SU-DHL-6 (cell line): ENCODE measurements around the gene PDGFA.

ENCODE experiments used
- H2AFZ ChIP-seq: fragments of 200-600 bp; sonication (generic); 2 replicates; pipeline ENCODE4 v1.6.1; 2014; ENCODE audit warnings: low read depth, mild to moderate bottlenecking, moderate library complexity, mixed read lengths, antibody characterized with exemption, low read length; ENCODE audit not compliant: severe bottlenecking
- H3F3A ChIP-seq: fragments of 200-600 bp; shearing (Covaris generic); 2 replicates; pipeline ENCODE4 v1.6.0; 2016; ENCODE audit warnings: antibody characterized with exemption, mild to moderate bottlenecking; ENCODE audit not compliant: insufficient read depth
- H3K27ac ChIP-seq: fragments of 200-600 bp; sonication (generic); 2 replicates; pipeline ENCODE4 v1.5.1; 2016; ENCODE audit warnings: low read depth, mild to moderate bottlenecking, low read length, moderate library complexity, mixed read lengths
- H3K27me3 ChIP-seq: fragments of 200-600 bp; sonication (generic), shearing (Covaris generic); 2 replicates; pipeline ENCODE4 v1.6.0; 2014; ENCODE audit warnings: mild to moderate bottlenecking, low read length
- H3K36me3 ChIP-seq: fragments of 200-600 bp; sonication (generic); 2 replicates; pipeline ENCODE4 v1.6.1; 2014; ENCODE audit warnings: mild to moderate bottlenecking, low read length, mixed read lengths
- H3K4me2 ChIP-seq: fragments of 300-600, 200-600 bp; shearing (Covaris generic), sonication (generic); 2 replicates; pipeline ENCODE4 v1.6.0; 2014; ENCODE audit warnings: low read length, low read depth, mild to moderate bottlenecking; ENCODE audit not compliant: poor library complexity, severe bottlenecking
- H3K4me3 ChIP-seq: fragments of 200-600 bp; sonication (generic); 2 replicates; pipeline ENCODE4 v1.5.1; 2014; ENCODE audit warnings: antibody characterized with exemption, low read length, mild to moderate bottlenecking, mixed read lengths; ENCODE audit not compliant: insufficient read depth, poor library complexity, severe bottlenecking
- H3K79me2 ChIP-seq: fragments of 200-600 bp; sonication (generic); 2 replicates; pipeline ENCODE4 v1.6.1; 2014; ENCODE audit warnings: mild to moderate bottlenecking, low read length, moderate library complexity; ENCODE audit not compliant: insufficient read depth
- H3K9ac ChIP-seq: fragments of 200-600 bp; sonication (generic); 2 replicates; pipeline ENCODE4 v1.7.0; 2014; ENCODE audit warnings: mild to moderate bottlenecking, low read length
- H3K9me2 ChIP-seq: fragments of 200-600 bp; sonication (generic); replicated peaks from 2 replicates; pipeline ENCODE4 v1.6.1; 2014; ENCODE audit warnings: low read length; ENCODE audit not compliant: insufficient read depth
- H3K9me3 ChIP-seq: fragments of 200-600 bp; sonication (generic); 2 replicates; pipeline ENCODE4 v1.6.1; 2014; ENCODE audit warnings: low read length, mixed read lengths; ENCODE audit not compliant: insufficient read depth
- H4K20me1 ChIP-seq: fragments of 200-600 bp; sonication (generic); 2 replicates; pipeline ENCODE4 v1.6.1; 2014; ENCODE audit warnings: low read depth, mild to moderate bottlenecking, antibody characterized with exemption, low read length, moderate library complexity, mixed read lengths
- CTCF ChIP-seq: fragments of 200-600 bp; sonication (generic); IDR thresholded peaks from one replicate; pipeline ENCODE4 v1.5.1; 2017; ENCODE audit warnings: antibody characterized with exemption, mild to moderate bottlenecking, low read length, moderate library complexity; ENCODE audit not compliant: insufficient read depth, poor library complexity, severe bottlenecking
- EZH2phosphoT487 ChIP-seq: fragments of 200-600 bp; sonication (generic), shearing (Covaris generic); conservative IDR thresholded peaks from 2 replicates; pipeline ENCODE4 v1.6.1; 2018; ENCODE audit warnings: mild to moderate bottlenecking, antibody characterized with exemption, low read length, moderate library complexity, mixed read lengths

Gene PDGFA

GRCh38 chr7:510131-510481 is 9.5 kb downstream of the PDGFA start:
- H3K36me3 ChIP-seq = no peaks in the 10 kb centered on the region
- no peak overlapping the region for H3K9ac ChIP-seq
- no peaks in the 10 kb centered on the region for H3K27me3 ChIP-seq
- TF ChIP-seq CTCF = no peak
- no peak for TF ChIP-seq EZH2phosphoT487
- no peaks in the 10 kb centered on the region for H3K9me3 ChIP-seq
- H4K20me1 ChIP-seq = no peaks in the 10 kb centered on the region
- H3K9me2 ChIP-seq = no peaks in the 10 kb centered on the region
- H3K4me2 ChIP-seq = no peak overlapping the region
- no peaks in the 10 kb centered on the region for H3K79me2 ChIP-seq
- H3K27ac ChIP-seq = no peak overlapping the region
- H2AFZ ChIP-seq = no peak overlapping the region
- no peaks in the 10 kb centered on the region for H3F3A ChIP-seq
- no peak overlapping the region for H3K4me3 ChIP-seq

- Histone ChIP-seq H4K20me1 (no peaks in the 10 kb centered on the region), H3K27ac (no peak overlapping the region), H3K9me2 (no peaks in the 10 kb centered on the region), H3K27me3 (no peaks in the 10 kb centered on the region), H3K4me3 (no peak overlapping the region), H3K79me2 (no peaks in the 10 kb centered on the region), H3F3A (no peaks in the 10 kb centered on the region), H3K36me3 (no peaks in the 10 kb centered on the region), H3K9ac (no peak overlapping the region), H2AFZ (no peak overlapping the region), H3K9me3 (no peaks in the 10 kb centered on the region), H3K4me2 (no peak overlapping the region)
- TF ChIP-seq EZH2phosphoT487 (no peak), CTCF (no peak)
Observed at GRCh38 chr7:509426-510130, 10.1 kb downstream of the PDGFA start.

- Histone ChIP-seq H3K9ac (no peak overlapping the region), H3K27me3 (no peaks in the 10 kb centered on the region), H3K9me3 (no peaks in the 10 kb centered on the region), H3K4me2 (no peak overlapping the region), H3K4me3 (no peak overlapping the region), H3K36me3 (no peaks in the 10 kb centered on the region), H3F3A (no peaks in the 10 kb centered on the region), H3K9me2 (no peaks in the 10 kb centered on the region), H3K79me2 (no peaks in the 10 kb centered on the region), H4K20me1 (no peaks in the 10 kb centered on the region), H2AFZ (no peak overlapping the region), H3K27ac (no peak overlapping the region)
- TF ChIP-seq CTCF = no peak
- TF ChIP-seq EZH2phosphoT487 = no peak
Observed at GRCh38 chr7:508461-509170, 11.0 kb downstream of the PDGFA start.
